Measurements from ENCODE around the gene MCTP1. TPM values are rescaled to one million over a fixed set of nuclear protein-coding genes. Genes with fewer than 3 reads are reported as not detected.
"Not testable (repeated sequence)": the region's sequence is repeated elsewhere in the genome, so short reads cannot be mapped to it uniquely, and the experiment has no call there.

MCTP1 gene
- total RNA-seq, 2 experiments from 2014 or later: 0.42 TPM; not detected in 1

DNA sequence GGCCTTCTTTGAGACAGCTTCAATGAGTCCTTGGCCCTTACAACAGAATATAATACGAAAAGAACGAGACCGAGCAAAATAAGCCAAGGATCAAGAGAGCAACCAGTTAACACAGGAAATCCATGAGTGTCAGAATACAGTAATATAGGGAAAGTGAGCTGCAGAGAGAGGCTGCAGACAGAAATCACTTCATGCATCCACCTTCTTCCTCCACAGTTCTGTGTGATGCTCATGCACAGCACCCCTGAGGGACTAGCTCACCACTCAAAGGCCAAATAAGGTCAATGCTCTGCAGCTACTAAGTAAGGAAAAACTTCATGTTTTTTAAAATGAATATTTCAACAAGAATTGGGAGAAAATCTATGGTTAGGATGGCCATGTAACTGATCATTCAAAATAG is 257.1 kb downstream of the MCTP1 start:
- Mint-ChIP-seq H3K9me3 (ENCODE audit: insufficient read depth) (no peaks in the 10 kb centered on the region), H3K36me3 (ENCODE audit: low read depth) (no peaks in the 10 kb centered on the region), H3K27me3 (ENCODE audit: low read depth) (no peaks in the 10 kb centered on the region), H3K4me3 (no peak overlapping the region), H3K4me1 (ENCODE audit: low read depth) (peaks cover 12% of the 10 kb centered on the region), H3K27ac (no peak overlapping the region)
- DNase-seq: no peak
- POLR2A ChIA-PET: no interaction called here
- CTCF ChIA-PET: interaction anchor here (0.9 kb wide), 2 partner anchors 28 to 60 kb away, joined by 3 read pairs; no protein-coding TSS in a partner anchor
- no peak for ATAC-seq

DNA sequence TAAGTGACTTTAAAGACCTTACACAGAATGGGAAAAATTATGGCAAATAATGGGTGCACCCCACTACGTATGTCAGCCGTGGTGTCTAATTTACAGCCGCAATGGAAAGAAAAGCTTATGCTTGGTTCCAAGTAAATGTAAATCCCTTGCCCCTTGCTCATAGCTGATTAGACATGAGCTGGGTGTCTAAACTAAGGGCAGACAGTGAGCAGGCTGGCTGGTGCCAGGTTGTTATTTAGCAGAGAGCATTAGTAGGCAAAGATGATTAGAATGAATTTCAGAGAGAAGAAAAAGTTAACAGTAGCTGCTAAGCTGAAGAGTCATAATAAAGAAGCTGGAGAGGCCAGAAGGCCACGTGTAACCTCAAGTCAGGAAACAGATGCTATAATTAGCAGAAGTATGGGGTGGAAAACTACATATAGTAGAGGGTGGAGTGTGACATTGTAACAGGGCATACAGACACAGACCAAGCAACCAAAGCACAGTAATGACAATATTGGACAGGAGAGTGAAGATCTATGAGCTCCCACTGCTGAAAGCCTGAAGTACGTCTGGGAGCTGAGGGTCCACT is 257.7 kb downstream of the MCTP1 start:
- peak; percentile 23 for ATAC-seq
- ChIA-PET POLR2A (no interaction called here), CTCF (interaction anchor here (0.9 kb wide), 2 partner anchors 29 to 59 kb away, joined by 3 read pairs; no protein-coding TSS in a partner anchor)
- peaks cover 14% of the 10 kb centered on the region for H3K4me1 Mint-ChIP-seq (ENCODE audit: low read depth)
- no peak overlapping the region for H3K27ac Mint-ChIP-seq
- no peaks in the 10 kb centered on the region for H3K27me3 Mint-ChIP-seq (ENCODE audit: low read depth)
- DNase-seq: no peak
- H3K4me3 Mint-ChIP-seq: no peak overlapping the region
- no peaks in the 10 kb centered on the region for H3K36me3 Mint-ChIP-seq (ENCODE audit: low read depth)
- no peaks in the 10 kb centered on the region for H3K9me3 Mint-ChIP-seq (ENCODE audit: insufficient read depth)

DNA sequence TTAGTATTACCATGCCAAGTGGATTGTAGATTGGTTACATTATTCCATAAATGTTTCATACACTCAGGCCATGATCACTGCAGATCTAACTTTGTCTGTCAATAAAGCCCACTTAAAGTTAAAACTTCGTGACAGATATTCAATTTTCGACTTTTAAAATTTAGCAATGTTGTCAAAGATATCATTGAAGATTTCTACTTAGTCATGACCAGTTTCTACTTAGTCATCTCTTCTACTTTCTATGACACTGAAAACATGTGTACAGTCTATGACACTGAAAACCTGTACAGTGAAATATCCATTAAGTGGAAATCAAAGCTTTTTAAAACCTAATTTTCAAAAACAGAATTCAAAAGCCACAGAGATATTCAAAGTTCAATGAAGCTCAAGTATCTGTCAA is 258.2 kb downstream of the MCTP1 start:
- Mint-ChIP-seq H3K27ac (no peak overlapping the region), H3K4me3 (no peak overlapping the region), H3K27me3 (ENCODE audit: low read depth) (no peaks in the 10 kb centered on the region), H3K36me3 (ENCODE audit: low read depth) (no peaks in the 10 kb centered on the region), H3K4me1 (ENCODE audit: low read depth) (peaks cover 14% of the 10 kb centered on the region), H3K9me3 (ENCODE audit: insufficient read depth) (no peaks in the 10 kb centered on the region)
- CTCF ChIA-PET: no interaction called here
- DNase-seq (no peak), ATAC-seq (no peak)
- POLR2A ChIA-PET: no interaction called here

DNA sequence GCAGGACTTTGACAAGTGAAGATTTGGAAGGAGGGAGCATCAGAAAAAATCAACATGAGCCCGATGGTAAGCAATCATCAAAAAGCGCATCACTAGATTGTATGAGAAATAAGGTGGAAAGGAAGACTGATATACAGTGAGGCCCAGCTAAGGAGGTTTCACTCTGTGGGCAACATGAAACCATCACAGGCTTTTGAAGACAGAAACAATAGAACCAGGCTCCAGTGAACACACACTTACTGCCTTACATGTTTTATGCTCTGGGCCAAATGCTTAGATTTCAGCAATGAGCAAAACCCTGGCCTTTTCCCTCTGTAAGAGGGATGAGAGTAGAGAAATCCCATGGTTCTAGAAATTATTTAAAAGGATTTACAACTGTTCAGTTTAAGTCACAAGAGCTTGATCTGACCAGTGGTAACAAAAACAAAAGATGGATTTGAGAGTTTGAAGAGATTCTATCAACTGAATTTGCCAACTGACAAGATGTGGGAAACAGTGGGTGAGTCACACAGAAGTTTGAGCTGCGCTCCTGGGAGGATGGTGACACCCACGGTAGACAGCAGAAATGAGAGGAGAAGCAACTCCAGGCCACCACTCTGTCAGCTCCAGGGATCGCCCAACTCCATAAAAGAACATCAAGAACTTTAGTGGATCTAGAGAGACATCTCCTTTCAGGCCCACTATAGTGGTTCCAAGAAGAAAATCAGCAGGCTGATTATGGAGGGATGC is 261.8 kb downstream of the MCTP1 start:
- Mint-ChIP-seq H3K36me3 (ENCODE audit: low read depth) (no peaks in the 10 kb centered on the region), H3K4me1 (ENCODE audit: low read depth) (peaks cover 14% of the 10 kb centered on the region), H3K9me3 (ENCODE audit: insufficient read depth) (no peaks in the 10 kb centered on the region), H3K4me3 (no peak overlapping the region), H3K27ac (no peak overlapping the region), H3K27me3 (ENCODE audit: low read depth) (no peaks in the 10 kb centered on the region)
- POLR2A ChIA-PET: no interaction called here
- no peak for ATAC-seq
- DNase-seq: no peak
- CTCF ChIA-PET: interaction anchor here (0.9 kb wide), 1 partner anchor 28 kb away, joined by 3 read pairs; no protein-coding TSS in a partner anchor

DNA sequence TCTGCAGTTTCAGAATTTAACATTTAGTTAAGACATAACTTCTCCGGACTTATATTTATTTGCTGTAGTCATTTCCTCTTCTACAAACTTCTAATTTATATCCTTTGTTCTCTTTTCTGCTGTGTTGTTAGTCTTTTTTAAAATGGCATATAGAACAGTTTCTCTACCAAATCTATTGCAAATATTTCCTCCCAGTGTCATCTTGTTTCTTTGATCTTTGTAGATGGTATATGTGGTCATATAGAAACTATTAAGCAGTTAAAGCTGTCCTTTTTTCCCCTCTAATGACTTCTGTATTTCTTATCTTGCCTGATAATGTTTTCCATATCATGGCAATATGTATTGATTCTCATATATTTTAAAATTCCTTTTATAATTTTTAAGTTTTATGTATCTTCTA is 264.5 kb downstream of the MCTP1 start:
- Mint-ChIP-seq H3K4me1 (ENCODE audit: low read depth) (peaks cover 8% of the 10 kb centered on the region), H3K27ac (no peak overlapping the region), H3K4me3 (no peak overlapping the region), H3K36me3 (ENCODE audit: low read depth) (no peaks in the 10 kb centered on the region), H3K27me3 (ENCODE audit: low read depth) (no peaks in the 10 kb centered on the region), H3K9me3 (ENCODE audit: insufficient read depth) (no peaks in the 10 kb centered on the region)
- ChIA-PET CTCF (no interaction called here), POLR2A (no interaction called here)
- DNase-seq (no peak), ATAC-seq (no peak)

DNA sequence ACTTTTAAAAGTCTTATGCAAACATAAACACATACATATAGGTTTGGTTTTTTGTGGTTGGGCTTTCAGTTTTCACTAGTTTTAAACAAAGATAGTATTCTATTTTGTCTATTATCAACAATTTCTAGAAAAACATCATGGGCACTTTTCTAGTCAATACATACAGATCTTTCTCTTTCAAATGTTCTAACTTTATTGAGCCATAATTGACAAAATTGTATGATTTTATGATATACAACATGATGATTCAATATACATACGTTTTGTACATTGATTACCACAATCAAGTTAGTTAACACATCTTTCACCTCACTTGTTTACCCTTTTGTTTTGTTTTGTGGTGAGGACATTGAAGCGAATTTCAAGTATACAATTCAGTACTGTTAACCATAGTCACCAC is 265.9 kb downstream of the MCTP1 start:
- no peak for DNase-seq
- Mint-ChIP-seq H3K36me3 (ENCODE audit: low read depth) (no peaks in the 10 kb centered on the region), H3K9me3 (ENCODE audit: insufficient read depth) (no peaks in the 10 kb centered on the region), H3K4me1 (ENCODE audit: low read depth) (peaks cover 8% of the 10 kb centered on the region), H3K27me3 (ENCODE audit: low read depth) (no peaks in the 10 kb centered on the region), H3K27ac (no peak overlapping the region), H3K4me3 (no peak overlapping the region)
- ChIA-PET POLR2A (no interaction called here), CTCF (no interaction called here)
- no peak for ATAC-seq

DNA sequence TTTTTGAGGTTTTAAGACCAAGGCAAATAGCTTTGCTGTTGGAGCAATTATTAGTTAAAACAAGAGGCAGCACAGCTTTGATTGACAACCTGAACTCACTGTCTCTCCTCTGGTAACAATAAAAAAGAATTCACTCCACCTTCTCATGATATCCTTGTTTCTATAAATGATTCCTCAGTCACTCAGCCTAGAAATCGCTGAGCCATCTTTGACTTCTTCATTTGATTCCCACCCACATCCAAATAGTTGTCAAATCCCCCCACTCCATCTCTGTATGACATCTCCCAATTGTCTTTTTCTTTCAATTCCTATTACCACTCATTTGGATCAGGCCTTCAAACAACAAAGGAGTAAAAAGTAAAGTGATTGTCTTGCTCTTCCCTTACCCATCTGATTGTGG is 266.4 kb downstream of the MCTP1 start:
- no peaks in the 10 kb centered on the region for H3K36me3 Mint-ChIP-seq (ENCODE audit: low read depth)
- ATAC-seq (no peak), DNase-seq (no peak)
- H3K27ac Mint-ChIP-seq: no peak overlapping the region
- peaks cover 8% of the 10 kb centered on the region for H3K4me1 Mint-ChIP-seq (ENCODE audit: low read depth)
- H3K27me3 Mint-ChIP-seq (ENCODE audit: low read depth): no peaks in the 10 kb centered on the region
- CTCF ChIA-PET: no interaction called here
- POLR2A ChIA-PET: no interaction called here
- H3K9me3 Mint-ChIP-seq (ENCODE audit: insufficient read depth): no peaks in the 10 kb centered on the region
- H3K4me3 Mint-ChIP-seq: no peak overlapping the region

DNA sequence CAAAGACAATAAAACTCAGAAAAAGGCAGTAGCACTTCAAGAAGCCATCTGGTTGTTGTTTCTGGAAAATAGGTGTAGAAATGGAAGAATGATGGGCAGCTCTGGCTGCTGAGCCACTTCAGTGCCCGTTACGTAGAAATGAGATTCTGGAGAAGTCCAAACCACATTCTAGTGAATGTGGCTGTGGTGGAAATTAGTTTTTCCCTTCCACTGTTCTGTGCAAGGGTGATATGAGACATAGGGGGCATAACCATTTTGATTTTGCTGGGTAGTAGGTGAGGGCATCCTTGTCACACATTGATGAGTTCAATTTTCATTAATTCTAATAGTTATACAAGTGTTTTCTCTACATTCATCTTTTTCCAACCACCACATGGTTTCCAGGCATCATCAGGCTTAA is 275.1 kb downstream of the MCTP1 start:
- H3K36me3 Mint-ChIP-seq (ENCODE audit: low read depth): no peaks in the 10 kb centered on the region
- CTCF ChIA-PET: no interaction called here
- ATAC-seq (no peak), DNase-seq (no peak)
- no peaks in the 10 kb centered on the region for H3K4me1 Mint-ChIP-seq (ENCODE audit: low read depth)
- H3K27ac Mint-ChIP-seq: no peak overlapping the region
- POLR2A ChIA-PET: no interaction called here
- no peaks in the 10 kb centered on the region for H3K9me3 Mint-ChIP-seq (ENCODE audit: insufficient read depth)
- no peaks in the 10 kb centered on the region for H3K27me3 Mint-ChIP-seq (ENCODE audit: low read depth)
- no peak overlapping the region for H3K4me3 Mint-ChIP-seq

DNA sequence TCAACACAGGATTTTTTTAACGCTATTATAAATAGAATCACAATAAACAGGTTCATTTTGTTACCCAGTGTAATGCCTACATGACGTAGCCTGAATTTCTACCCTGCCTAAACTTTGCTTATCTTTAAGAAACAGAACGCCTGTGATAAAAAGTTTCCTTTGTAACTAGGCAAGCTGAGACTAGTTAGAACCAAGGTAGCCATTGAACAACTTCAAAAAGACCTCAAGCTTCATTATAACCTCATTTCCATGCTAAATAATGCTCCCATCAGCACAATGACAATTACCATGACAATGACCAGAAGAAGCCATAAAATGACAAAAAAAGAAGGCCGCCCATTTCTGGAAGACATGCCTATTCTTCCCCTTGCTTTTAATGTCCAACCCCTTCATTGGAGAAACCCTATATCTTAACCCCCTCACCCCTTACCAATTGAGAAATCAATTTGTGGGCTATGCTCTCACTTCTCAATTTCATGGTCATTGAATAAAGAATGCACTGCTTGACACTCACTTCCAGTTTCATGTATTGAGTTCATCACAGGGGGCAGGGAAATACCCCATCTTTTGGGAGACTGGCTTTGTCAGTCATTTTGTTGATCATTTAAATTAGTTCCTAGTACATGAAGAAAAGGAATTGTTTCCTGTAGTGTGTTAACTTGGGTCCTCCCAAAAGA is 276.8 kb downstream of the MCTP1 start:
- CTCF ChIA-PET: no interaction called here
- Mint-ChIP-seq H3K9me3 (ENCODE audit: insufficient read depth) (no peaks in the 10 kb centered on the region), H3K27ac (no peak overlapping the region), H3K4me1 (ENCODE audit: low read depth) (no peaks in the 10 kb centered on the region), H3K4me3 (no peak overlapping the region), H3K27me3 (ENCODE audit: low read depth) (no peaks in the 10 kb centered on the region), H3K36me3 (ENCODE audit: low read depth) (no peaks in the 10 kb centered on the region)
- POLR2A ChIA-PET: no interaction called here
- ATAC-seq: no peak
- DNase-seq: no peak

DNA sequence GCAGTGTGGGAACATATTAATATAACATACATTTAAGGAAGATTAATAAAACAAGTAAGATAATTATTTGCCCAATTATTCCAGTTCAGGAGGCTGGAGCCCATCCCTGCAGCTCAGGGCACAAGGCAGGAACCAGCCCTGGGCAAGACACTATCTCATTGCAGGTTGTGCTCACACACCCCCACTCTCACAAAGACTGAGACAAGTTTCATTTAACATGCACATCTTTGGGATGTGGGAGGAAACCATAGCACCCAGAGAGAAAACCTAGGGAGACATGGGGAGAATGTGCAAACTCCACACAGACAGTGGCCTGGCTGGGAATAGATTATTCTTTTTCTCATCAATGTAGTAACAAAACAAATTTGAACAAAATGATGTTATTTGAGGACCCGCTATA is 279.1 kb downstream of the MCTP1 start:
- ChIA-PET POLR2A (no interaction called here), CTCF (no interaction called here)
- DNase-seq (no peak), ATAC-seq (no peak)
- Mint-ChIP-seq H3K4me3 (no peak overlapping the region), H3K4me1 (ENCODE audit: low read depth) (no peaks in the 10 kb centered on the region), H3K36me3 (ENCODE audit: low read depth) (no peaks in the 10 kb centered on the region), H3K9me3 (ENCODE audit: insufficient read depth) (no peaks in the 10 kb centered on the region), H3K27ac (no peak overlapping the region), H3K27me3 (ENCODE audit: low read depth) (no peaks in the 10 kb centered on the region)

DNA sequence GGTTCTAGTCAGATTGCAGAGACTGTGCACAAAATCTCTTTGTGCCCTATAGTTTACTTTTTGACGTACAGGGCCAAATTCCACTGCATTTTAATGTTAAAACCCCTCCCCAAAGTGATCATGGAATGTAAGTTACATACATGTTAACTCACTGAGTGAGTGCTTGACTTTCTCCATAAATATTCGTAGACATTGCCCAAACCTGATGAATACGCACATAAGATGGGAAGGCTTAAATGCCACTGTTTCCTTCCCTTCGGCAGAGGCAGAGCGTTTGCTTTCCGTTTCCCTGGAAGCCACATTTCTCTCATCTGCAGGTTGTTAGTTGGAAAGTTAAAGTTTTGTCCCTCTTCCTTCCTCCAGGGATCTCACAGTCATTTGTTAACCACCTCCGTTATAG is 286.2 kb downstream of the MCTP1 start:
- Mint-ChIP-seq H3K36me3 (ENCODE audit: low read depth) (no peaks in the 10 kb centered on the region), H3K4me3 (no peak overlapping the region), H3K9me3 (ENCODE audit: insufficient read depth) (no peaks in the 10 kb centered on the region), H3K27ac (no peak overlapping the region), H3K4me1 (ENCODE audit: low read depth) (no peaks in the 10 kb centered on the region), H3K27me3 (ENCODE audit: low read depth) (no peaks in the 10 kb centered on the region)
- ATAC-seq (no peak), DNase-seq (no peak)
- ChIA-PET CTCF (no interaction called here), POLR2A (no interaction called here)

DNA sequence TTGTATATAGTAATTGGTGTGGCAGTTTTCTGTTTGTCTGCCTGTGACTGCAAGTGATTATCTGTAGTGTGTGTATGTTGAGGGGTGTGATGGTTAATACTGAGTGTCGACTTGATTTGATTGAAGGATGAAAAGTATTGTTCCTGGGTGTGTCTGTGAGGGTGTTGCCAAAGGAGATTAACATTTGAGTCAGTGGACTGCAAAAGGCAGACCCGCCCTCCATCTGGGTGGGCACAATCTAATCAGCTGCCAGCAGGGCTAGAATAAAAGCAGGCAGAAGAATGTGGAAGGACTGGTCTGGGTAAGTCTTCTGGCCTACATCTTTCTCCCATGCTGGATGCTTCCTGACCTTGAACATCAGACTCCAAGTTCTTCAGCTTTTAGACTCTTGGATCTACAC is 290.4 kb downstream of the MCTP1 start:
- H3K27ac Mint-ChIP-seq; H3K36me3 Mint-ChIP-seq (ENCODE audit: low read depth); ATAC-seq; H3K27me3 Mint-ChIP-seq (ENCODE audit: low read depth); H3K4me1 Mint-ChIP-seq (ENCODE audit: low read depth); DNase-seq; H3K9me3 Mint-ChIP-seq (ENCODE audit: insufficient read depth); H3K4me3 Mint-ChIP-seq; POLR2A ChIA-PET; CTCF ChIA-PET: not testable (repeated sequence)
